H1 (cell line): ENCODE results near the gene HK1. TPM values are rescaled to one million over a fixed set of nuclear protein-coding genes. Genes with fewer than 3 reads are reported as not detected.

Experiments
- CTCF ChIA-PET: fragments of 300-600 bp; sonication (Branson Sonifier 250); formaldehyde crosslinking; loops from one replicate; lab custom pipeline; 2021; ENCODE audit not compliant: partially characterized antibody; lab: Charles Lee
- POLR2A ChIA-PET: fragments of 300-600 bp; sonication (Branson Sonifier 250); formaldehyde crosslinking; loops from one replicate; lab custom pipeline; 2021; ENCODE audit warnings: inconsistent platforms; ENCODE audit not compliant: partially characterized antibody; lab: Charles Lee
- DNase-seq, 2 experiments: peaks; one replicate each; pipeline versions ENCODE4 v3.0.0 to v3.0.0-alpha.2; 2010 to 2022; ENCODE audit warnings: low spot score in 2 of 2, low read depth in 1 of 2, mixed read lengths in 1 of 2
- FAIRE-seq: peaks from 2 replicates; lab custom pipeline; 2011; peaks lifted over from hg19 to GRCh38; lab: Jason Lieb, UNC
- H2AFZ ChIP-seq: 2 replicates; pipeline ENCODE4 v1.8.1; 2012; ENCODE audit warnings: low read length, inconsistent platforms
- H2AK5ac ChIP-seq: 2 replicates; pipeline ENCODE4 v1.6.1; 2013; ENCODE audit warnings: low read depth, low read length
- H2BK120ac ChIP-seq: replicated peaks from 2 replicates; pipeline ENCODE3; 2013; ENCODE audit warnings: low read depth, low read length, inconsistent platforms
- H2BK12ac ChIP-seq: 2 replicates; pipeline ENCODE4 v1.6.1; 2013; ENCODE audit warnings: low read depth, low read length
- H2BK15ac ChIP-seq: 2 replicates; pipeline ENCODE4 v1.6.1; 2013; ENCODE audit warnings: low read length
- H2BK20ac ChIP-seq: 2 replicates; pipeline ENCODE4 v1.6.1; 2013; ENCODE audit warnings: low read length
- H2BK5ac ChIP-seq: 2 replicates; pipeline ENCODE4 v1.6.1; 2013; ENCODE audit warnings: low read depth, low read length
- H3K14ac ChIP-seq: 2 replicates; pipeline ENCODE4 v1.6.1; 2013; ENCODE audit warnings: inconsistent platforms; ENCODE audit not compliant: insufficient read length
- H3K18ac ChIP-seq: 2 replicates; pipeline ENCODE4 v1.6.1; 2013; ENCODE audit warnings: low read length; ENCODE audit errors: extremely low read depth
- H3K23ac ChIP-seq: 2 replicates; pipeline ENCODE4 v1.6.1; 2013; ENCODE audit warnings: inconsistent platforms; ENCODE audit not compliant: insufficient read length
- H3K23me2 ChIP-seq: 2 replicates; pipeline ENCODE4 v1.6.1; 2013; ENCODE audit warnings: low read depth, low read length
- H3K27ac ChIP-seq: 2 replicates; pipeline ENCODE4 v1.6.1; 2011; ENCODE audit warnings: low read depth, low read length, inconsistent platforms
- H3K27me3 ChIP-seq, 4 experiments: replicated peaks in 1 of 4; 1 replicate in 1 of 4; 2 replicates in 3 of 4; pipeline versions ENCODE4 v1.6.1 to v1.8.1; 2011 to 2013; ENCODE audit warnings: low read length in 3 of 4, mild to moderate bottlenecking in 3 of 4, inconsistent platforms in 2 of 4, mixed read lengths in 2 of 4, moderate library complexity in 1 of 4; ENCODE audit not compliant: control insufficient read depth in 3 of 4, insufficient read depth in 3 of 4; ENCODE audit errors: extremely low read depth in 1 of 4
- H3K36me3 ChIP-seq, 4 experiments: 2 replicates each; pipeline versions ENCODE4 v1.6.1 to v1.8.1; 2011 to 2013; ENCODE audit warnings: mild to moderate bottlenecking in 4 of 4, low read length in 3 of 4, moderate library complexity in 2 of 4, control low read depth in 1 of 4, inconsistent platforms in 1 of 4; ENCODE audit not compliant: insufficient read depth in 4 of 4, control insufficient read depth in 2 of 4
- H3K4ac ChIP-seq: replicated peaks from 2 replicates; pipeline ENCODE3; 2013; ENCODE audit warnings: low read length, low read depth, mixed read lengths, inconsistent platforms; ENCODE audit not compliant: insufficient read length
- H3K4me1 ChIP-seq, 4 experiments: replicated peaks in 1 of 4; 1 replicate in 1 of 4; 2 replicates in 3 of 4; pipeline versions ENCODE4 v1.6.1 to v1.8.1; 2011 to 2013; ENCODE audit warnings: low read length in 3 of 4, inconsistent platforms in 2 of 4, mixed read lengths in 1 of 4; ENCODE audit not compliant: insufficient read depth in 4 of 4, control insufficient read depth in 3 of 4
- H3K4me2 ChIP-seq, 2 experiments: 2 replicates each; pipeline versions ENCODE4 v1.6.1 to v1.8.1; 2011 to 2013; ENCODE audit warnings: low read depth in 2 of 2, low read length in 2 of 2, control low read depth in 1 of 2, inconsistent platforms in 1 of 2, mild to moderate bottlenecking in 1 of 2; ENCODE audit not compliant: insufficient read depth in 1 of 2
- H3K4me3 ChIP-seq, 4 experiments: fragments of 200-600, 300-600 bp in 1 of 4; sonication (generic), shearing (Covaris generic), sonication (Bioruptor Twin) in 1 of 4; 2 replicates each; pipeline versions ENCODE4 v1.5.1 to v1.8.1; 2011 to 2016; ENCODE audit warnings: low read length in 4 of 4, low read depth in 3 of 4, control low read depth in 2 of 4, inconsistent platforms in 2 of 4, mild to moderate bottlenecking in 2 of 4, mixed read lengths in 1 of 4, moderate library complexity in 1 of 4; ENCODE audit not compliant: insufficient read depth in 2 of 4; ENCODE audit errors: extremely low read depth in 1 of 4
- H3K56ac ChIP-seq: replicated peaks from 2 replicates; pipeline ENCODE3; 2013; ENCODE audit warnings: low read depth, mild to moderate bottlenecking, mixed read lengths, low read length, inconsistent platforms; ENCODE audit not compliant: insufficient read length
- H3K79me1 ChIP-seq: 2 replicates; pipeline ENCODE4 v1.6.1; 2013; ENCODE audit warnings: low read depth, low read length, control low read depth
- H3K79me2 ChIP-seq, 2 experiments: 2 replicates each; pipeline versions ENCODE4 v1.6.1 to v1.8.1; 2012 to 2013; ENCODE audit warnings: low read length in 2 of 2, mild to moderate bottlenecking in 2 of 2, inconsistent platforms in 1 of 2; ENCODE audit not compliant: insufficient read depth in 2 of 2, control insufficient read depth in 1 of 2
- H3K9ac ChIP-seq, 4 experiments: replicated peaks in 1 of 4; 1 replicate in 1 of 4; 2 replicates in 3 of 4; pipeline versions ENCODE4 v1.6.1 to v1.8.1; 2011 to 2013; ENCODE audit warnings: low read depth in 3 of 4, low read length in 3 of 4, control low read depth in 2 of 4, mild to moderate bottlenecking in 2 of 4, moderate library complexity in 2 of 4, inconsistent platforms in 1 of 4; ENCODE audit errors: extremely low read depth in 1 of 4
- H3K9me3 ChIP-seq, 2 experiments: 2 replicates each; pipeline versions ENCODE4 v1.6.1 to v1.8.1; 2012 to 2013; ENCODE audit warnings: mild to moderate bottlenecking in 2 of 2, moderate library complexity in 2 of 2, control low read depth in 1 of 2, inconsistent platforms in 1 of 2, low read depth in 1 of 2, low read length in 1 of 2, mixed read lengths in 1 of 2; ENCODE audit not compliant: insufficient read depth in 2 of 2
- H4K20me1 ChIP-seq, 2 experiments: replicated peaks in 1 of 2; 2 replicates each; pipeline versions ENCODE3 to v1.8.1; 2011 to 2013; ENCODE audit warnings: inconsistent platforms in 2 of 2, low read length in 2 of 2, mild to moderate bottlenecking in 1 of 2; ENCODE audit not compliant: insufficient read depth in 2 of 2, control insufficient read depth in 1 of 2
- H4K5ac ChIP-seq: 2 replicates; pipeline ENCODE4 v1.6.1; 2013; ENCODE audit warnings: low read length, low read depth, mixed read lengths, inconsistent platforms; ENCODE audit not compliant: insufficient read length
- H4K8ac ChIP-seq: 2 replicates; pipeline ENCODE4 v1.8.0; 2013; ENCODE audit warnings: mild to moderate bottlenecking, moderate library complexity, low read length, inconsistent platforms; ENCODE audit not compliant: insufficient read depth; ENCODE audit errors: extremely low read depth
- H4K91ac ChIP-seq: replicated peaks from 2 replicates; pipeline ENCODE3; 2013; ENCODE audit warnings: low read length, mixed read lengths, inconsistent platforms; ENCODE audit not compliant: insufficient read length
- WGBS, 2 experiments: shearing (Covaris generic) in 1 of 2; methylation state at CpG; one replicate each; pipeline versions ENCODE4 v1.1.6 to v1.1.7; 2013 to 2015; ENCODE audit warnings: low lambda C conversion rate in 2 of 2, mixed read lengths in 2 of 2, inconsistent platforms in 1 of 2, low coverage in 1 of 2, missing lambda C conversion rate in 1 of 2; ENCODE audit not compliant: insufficient replicate concordance in 2 of 2, insufficient coverage in 1 of 2, insufficient read length in 1 of 2; ENCODE audit errors: extremely low coverage in 1 of 2, missing lambda C conversion rate in 1 of 2; 5-methylcytosine and 5-hydroxymethylcytosine counted together
- polyA plus RNA-seq, 7 experiments: library from polyadenylated mRNA; depleted of rRNA in 3 of 7; stranded (reverse) in 5 of 7; unstranded in 2 of 7; fragments of >200 nt in 5 of 7; fragments of 200-250 nt in 2 of 7; gene quantifications; 1 replicate in 5 of 7; 2 replicates in 1 of 7; 4 replicates in 1 of 7; pipeline versions ENCODE4 v1.2.1 to v1.2.3, GENCODE V29; 2011 to 2013; ENCODE audit warnings: missing spikeins in 2 of 7, mixed read lengths in 2 of 7
- total RNA-seq: library from RNA; stranded (reverse); fragmentation: NEBNext Ultra II Directional; extraction: Animal tissue kit (Norgen Biotek cat#: 25700); gene quantifications from 2 replicates; pipeline ENCODE4 v1.2.1, GENCODE V29; 2021

Gene HK1
- total and polyA plus RNA-seq, 2 of the 8 experiments (the other 6 are each of a cell fraction or from before 2014, with no cell fraction given) = 55.8 to 247 TPM

- no peak overlapping the region for H4K91ac ChIP-seq
- H3K36me3 ChIP-seq = peaks cover 0 to 6% (median under 1%) of the 10 kb centered on the region in 4 experiments; a peak in 3 of 8 replicates
- no peak overlapping the region for H4K5ac ChIP-seq
- H3K4me3 ChIP-seq = no peak overlapping the region
- peaks cover 12 to 31% (median 24%) of the 10 kb centered on the region in 4 experiments for H3K4me1 ChIP-seq
- no peaks in the 10 kb centered on the region for H3K23me2 ChIP-seq
- no peak overlapping the region for H3K56ac ChIP-seq
- ChIA-PET CTCF (interaction anchor here (0.7 kb wide), 1 partner anchor 19 kb away, joined by 3 read pairs; no protein-coding TSS in a partner anchor), POLR2A (interaction anchor here (1.5 to 2.4 kb wide), 2 partner anchors 11 to 16 kb away, joined by 6 to 7 read pairs; no protein-coding TSS in a partner anchor)
- H3K9me3 ChIP-seq = no peaks in the 10 kb centered on the region; a peak in 1 of 4 replicates
- H2AFZ ChIP-seq = no peak overlapping the region
- no peak overlapping the region for H2BK20ac ChIP-seq
- 95% methylated on average over 4 of the region's 4 CpGs; no CpG with 5 or more reads in 1 of the 2 experiments for WGBS, 2 experiments
- H3K4me2 ChIP-seq = no peak overlapping the region
- no peaks in the 10 kb centered on the region for H4K20me1 ChIP-seq
- H3K18ac ChIP-seq = no peak overlapping the region
- FAIRE-seq (no peak), DNase-seq (no peak)
- H3K27me3 ChIP-seq = no peaks in the 10 kb centered on the region
- H2AK5ac ChIP-seq = 0 out of 2 replicates have a peak overlapping the region, but pooled peaks have one; percentile 71
- H3K23ac ChIP-seq = no peak overlapping the region
- H2BK5ac ChIP-seq = no peak overlapping the region
- H2BK12ac ChIP-seq = no peak overlapping the region
- no peak overlapping the region for H3K9ac ChIP-seq
- H3K27ac ChIP-seq = no peak overlapping the region
- peaks cover 17% of the 10 kb centered on the region; the same call in 1 of the 2 replicates for H3K79me1 ChIP-seq
- no peak overlapping the region for H2BK15ac ChIP-seq
- no peak overlapping the region for H4K8ac ChIP-seq
- no peak overlapping the region for H3K14ac ChIP-seq
- no peak overlapping the region for H2BK120ac ChIP-seq
- H3K4ac ChIP-seq = no peak overlapping the region
- peaks cover 10 to 88% of the 10 kb centered on the region in 2 experiments for H3K79me2 ChIP-seq
Observed at GRCh38 chr10:69343905-69344304, 65.6 kb downstream of the HK1 start.
